PFSK-1 (cell line): Measurements from ENCODE around the gene SDHB.

Experiments
- FOXP2 ChIP-seq: optimal IDR thresholded peaks from 2 replicates; pipeline ENCODE3; 2011; ENCODE audit warnings: borderline replicate concordance, control low read depth, inconsistent platforms; ENCODE audit not compliant: insufficient read depth; ENCODE audit errors: extremely low read length, extremely low read depth
- POLR2AphosphoS5 ChIP-seq: IDR thresholded peaks from 2 replicates; pipeline ENCODE4 v1.6.1; 2012; ENCODE audit warnings: low read depth, mild to moderate bottlenecking, control low read depth, low read length, moderate library complexity
- SIN3A ChIP-seq: IDR thresholded peaks from 2 replicates; pipeline ENCODE4 v1.6.1; 2012; ENCODE audit warnings: mild to moderate bottlenecking, low read length, moderate library complexity, borderline replicate concordance; ENCODE audit not compliant: insufficient read depth
- TAF1 ChIP-seq: IDR thresholded peaks from 2 replicates; pipeline ENCODE4 v1.6.1; 2012; ENCODE audit warnings: low read length, control low read depth, borderline replicate concordance; ENCODE audit not compliant: insufficient read depth
- TF ChIP-seq, protein P1 (sequence below), 2 experiments: IDR thresholded peaks; 2 replicates each; pipeline versions ENCODE4 v1.6.1 to v1.8.0; 2011 to 2012; ENCODE audit warnings: low read depth in 2 of 2, low read length in 2 of 2, control low read depth in 1 of 2, inconsistent platforms in 1 of 2, mild to moderate bottlenecking in 1 of 2, moderate library complexity in 1 of 2; ENCODE audit not compliant: insufficient read depth in 1 of 2

Gene SDHB

GRCh38 chr1:17052641-17053040 is 1.2 kb downstream of the SDHB start:
- TF ChIP-seq POLR2AphosphoS5 = no peak
- no peak for TF ChIP-seq FOXP2
- TF ChIP-seq, protein P1, sequence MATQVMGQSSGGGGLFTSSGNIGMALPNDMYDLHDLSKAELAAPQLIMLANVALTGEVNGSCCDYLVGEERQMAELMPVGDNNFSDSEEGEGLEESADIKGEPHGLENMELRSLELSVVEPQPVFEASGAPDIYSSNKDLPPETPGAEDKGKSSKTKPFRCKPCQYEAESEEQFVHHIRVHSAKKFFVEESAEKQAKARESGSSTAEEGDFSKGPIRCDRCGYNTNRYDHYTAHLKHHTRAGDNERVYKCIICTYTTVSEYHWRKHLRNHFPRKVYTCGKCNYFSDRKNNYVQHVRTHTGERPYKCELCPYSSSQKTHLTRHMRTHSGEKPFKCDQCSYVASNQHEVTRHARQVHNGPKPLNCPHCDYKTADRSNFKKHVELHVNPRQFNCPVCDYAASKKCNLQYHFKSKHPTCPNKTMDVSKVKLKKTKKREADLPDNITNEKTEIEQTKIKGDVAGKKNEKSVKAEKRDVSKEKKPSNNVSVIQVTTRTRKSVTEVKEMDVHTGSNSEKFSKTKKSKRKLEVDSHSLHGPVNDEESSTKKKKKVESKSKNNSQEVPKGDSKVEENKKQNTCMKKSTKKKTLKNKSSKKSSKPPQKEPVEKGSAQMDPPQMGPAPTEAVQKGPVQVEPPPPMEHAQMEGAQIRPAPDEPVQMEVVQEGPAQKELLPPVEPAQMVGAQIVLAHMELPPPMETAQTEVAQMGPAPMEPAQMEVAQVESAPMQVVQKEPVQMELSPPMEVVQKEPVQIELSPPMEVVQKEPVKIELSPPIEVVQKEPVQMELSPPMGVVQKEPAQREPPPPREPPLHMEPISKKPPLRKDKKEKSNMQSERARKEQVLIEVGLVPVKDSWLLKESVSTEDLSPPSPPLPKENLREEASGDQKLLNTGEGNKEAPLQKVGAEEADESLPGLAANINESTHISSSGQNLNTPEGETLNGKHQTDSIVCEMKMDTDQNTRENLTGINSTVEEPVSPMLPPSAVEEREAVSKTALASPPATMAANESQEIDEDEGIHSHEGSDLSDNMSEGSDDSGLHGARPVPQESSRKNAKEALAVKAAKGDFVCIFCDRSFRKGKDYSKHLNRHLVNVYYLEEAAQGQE (IDR thresholded peaks at IDR 0.05; ENCODE audit: insufficient read depth in 1 of 2, low read depth in 2 of 2, low read length in 2 of 2) = no peak
- no peak for TF ChIP-seq SIN3A
- no peak for TF ChIP-seq TAF1

- TF ChIP-seq, protein P1 (IDR thresholded peaks at IDR 0.05; ENCODE audit: insufficient read depth in 1 of 2, low read depth in 2 of 2, low read length in 2 of 2) = no peak
- TF ChIP-seq SIN3A = no peak
- TF ChIP-seq FOXP2 = no peak
- TF ChIP-seq TAF1 = no peak
Measured at GRCh38 chr1:17052038-17052437, 1.8 kb downstream of the SDHB start.

DNA sequence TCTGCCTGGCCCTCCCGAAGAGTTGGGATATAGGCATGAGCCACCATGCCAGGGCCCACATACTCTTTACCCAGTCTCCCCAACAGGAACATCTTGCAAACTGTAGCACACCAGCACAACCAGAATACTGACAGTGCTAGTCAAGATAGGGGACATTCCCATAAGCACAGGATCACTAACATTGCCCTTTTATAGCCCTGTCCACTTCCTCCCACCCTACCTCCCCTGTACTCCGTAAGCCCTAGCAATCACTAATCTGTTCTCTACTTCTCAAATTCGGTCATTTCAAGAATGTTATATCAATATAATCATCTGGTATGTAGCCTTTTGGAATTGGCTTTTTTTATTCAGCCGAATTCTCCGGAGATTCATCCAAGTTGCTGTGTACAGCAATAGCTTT is 5.9 kb downstream of the SDHB start:
- TF ChIP-seq FOXP2 (no peak), SIN3A (no peak), TAF1 (no peak), POLR2AphosphoS5 (no peak)
- TF ChIP-seq, protein P1 (IDR thresholded peaks at IDR 0.05; ENCODE audit: insufficient read depth in 1 of 2, low read depth in 2 of 2, low read length in 2 of 2) = no peak

GRCh38 chr1:17046334-17046657 is 7.5 kb downstream of the SDHB start:
- TF ChIP-seq POLR2AphosphoS5 = no peak
- no peak for TF ChIP-seq SIN3A
- TF ChIP-seq, protein P1 (IDR thresholded peaks at IDR 0.05; ENCODE audit: insufficient read depth in 1 of 2, low read depth in 2 of 2, low read length in 2 of 2) = no peak
- no peak for TF ChIP-seq TAF1
- no peak for TF ChIP-seq FOXP2
